ENCODE data around the gene UBN2.
A peak's percentile ranks its signal among the peaks of the same experiment; 100 is the strongest.

UBN2 gene

GRCh38 chr7:139339025-139339424 lies 108.0 kb downstream of the UBN2 start:
- Histone ChIP-seq H3K56ac (ENCODE audit: low read length) (no peak overlapping the region), H3K23ac (ENCODE audit: low read length) (no peak overlapping the region), H4K8ac (ENCODE audit: low read depth, low read length) (no peak overlapping the region), H2BK5ac (ENCODE audit: low read length) (no peak overlapping the region), H3K4ac (ENCODE audit: low read depth, low read length) (no peak overlapping the region), H2BK120ac (ENCODE audit: low read depth, low read length) (no peak overlapping the region), H3K4me3 (ENCODE audit: low read length) (no peak overlapping the region), H3K79me1 (ENCODE audit: low read length) (peaks cover 2% of the 10 kb centered on the region), H3K18ac (ENCODE audit: low read length) (no peak overlapping the region), H3K27ac (ENCODE audit: low read depth, low read length) (no peak overlapping the region), H3K36me3 (ENCODE audit: control insufficient read depth, insufficient read depth, low read length) (no peaks in the 10 kb centered on the region), H3K4me2 (ENCODE audit: low read length) (no peak overlapping the region), H3K79me2 (ENCODE audit: control insufficient read depth, insufficient read depth, low read length) (peaks cover 2% of the 10 kb centered on the region), H2BK15ac (replicated peaks; ENCODE audit: low read depth) (no peak overlapping the region), H2AK5ac (ENCODE audit: low read length) (no peak overlapping the region), H3K27me3 (ENCODE audit: insufficient read depth, low read length, poor library complexity) (no peaks in the 10 kb centered on the region), H3K9ac (ENCODE audit: low read length) (no peak overlapping the region), H3K4me1 (ENCODE audit: control insufficient read depth, low read depth, low read length) (peaks cover 2% of the 10 kb centered on the region), H4K5ac (ENCODE audit: low read length) (no peak overlapping the region)
- DNase-seq, result no peak
- no CpG with 5 or more reads among the region's 2 CpGs for WGBS (ENCODE audit: extremely low coverage, insufficient coverage, low lambda C conversion rate)

GRCh38 chr7:139339698-139340036 lies 108.6 kb downstream of the UBN2 start:
- H4K8ac ChIP-seq (ENCODE audit: low read depth, low read length), result no peak overlapping the region
- H3K79me2 ChIP-seq (ENCODE audit: control insufficient read depth, insufficient read depth, low read length), result peaks cover 2% of the 10 kb centered on the region
- peaks cover 2% of the 10 kb centered on the region for H3K4me1 ChIP-seq (ENCODE audit: control insufficient read depth, low read depth, low read length)

GRCh38 chr7:139340037-139340807 lies 109.2 kb downstream of the UBN2 start:
- Histone ChIP-seq H3K4me2 (ENCODE audit: low read length) (peak overlapping the region; percentile 98), H3K23ac (ENCODE audit: low read length) (no peak overlapping the region), H2BK120ac (ENCODE audit: low read depth, low read length) (no peak overlapping the region), H3K36me3 (ENCODE audit: control insufficient read depth, insufficient read depth, low read length) (no peaks in the 10 kb centered on the region), H3K4me3 (ENCODE audit: low read length) (peak overlapping the region; percentile 47), H3K27me3 (ENCODE audit: insufficient read depth, low read length, poor library complexity) (no peaks in the 10 kb centered on the region), H3K56ac (ENCODE audit: low read length) (peak overlapping the region; percentile 96), H2BK5ac (ENCODE audit: low read length) (no peak overlapping the region), H3K4ac (ENCODE audit: low read depth, low read length) (no peak overlapping the region), H4K5ac (ENCODE audit: low read length) (peak overlapping the region; percentile 99), H3K27ac (ENCODE audit: low read depth, low read length) (peak overlapping the region; percentile 93), H3K79me2 (ENCODE audit: control insufficient read depth, insufficient read depth, low read length) (peaks cover 2% of the 10 kb centered on the region), H4K8ac (ENCODE audit: low read depth, low read length) (no peak overlapping the region), H3K9ac (ENCODE audit: low read length) (peak overlapping the region; percentile 84), H3K79me1 (ENCODE audit: low read length) (peaks cover 2% of the 10 kb centered on the region), H2AK5ac (ENCODE audit: low read length) (no peak overlapping the region), H3K4me1 (ENCODE audit: control insufficient read depth, low read depth, low read length) (peaks cover 2% of the 10 kb centered on the region), H3K18ac (ENCODE audit: low read length) (peak overlapping the region; percentile 62), H2BK15ac (replicated peaks; ENCODE audit: low read depth) (no peak overlapping the region)
- no CpG with 5 or more reads among the region's 66 CpGs for WGBS (ENCODE audit: extremely low coverage, insufficient coverage, low lambda C conversion rate)
- peak; percentile 99 for DNase-seq

More at GRCh38 chr7:139339698-139340036, 108.6 kb downstream of the UBN2 start:
- H3K79me1 ChIP-seq (ENCODE audit: low read length), result peaks cover 2% of the 10 kb centered on the region
- H3K9ac ChIP-seq (ENCODE audit: low read length), result no peak overlapping the region
- no peak overlapping the region for H2AK5ac ChIP-seq (ENCODE audit: low read length)
- H4K5ac ChIP-seq (ENCODE audit: low read length), result no peak overlapping the region
- H3K18ac ChIP-seq (ENCODE audit: low read length), result no peak overlapping the region
- H3K56ac ChIP-seq (ENCODE audit: low read length), result no peak overlapping the region
- no peak overlapping the region for H2BK120ac ChIP-seq (ENCODE audit: low read depth, low read length)
- no peak overlapping the region for H2BK15ac ChIP-seq (replicated peaks; ENCODE audit: low read depth)
- no peak for DNase-seq
- no peak overlapping the region for H3K4me2 ChIP-seq (ENCODE audit: low read length)
- WGBS (ENCODE audit: extremely low coverage, insufficient coverage, low lambda C conversion rate), result no CpG with 5 or more reads among the region's 13 CpGs
- H3K27ac ChIP-seq (ENCODE audit: low read depth, low read length), result no peak overlapping the region
- H3K36me3 ChIP-seq (ENCODE audit: control insufficient read depth, insufficient read depth, low read length), result no peaks in the 10 kb centered on the region
- H3K4ac ChIP-seq (ENCODE audit: low read depth, low read length), result no peak overlapping the region
- H3K27me3 ChIP-seq (ENCODE audit: insufficient read depth, low read length, poor library complexity), result no peaks in the 10 kb centered on the region
- H2BK5ac ChIP-seq (ENCODE audit: low read length), result no peak overlapping the region
- no peak overlapping the region for H3K23ac ChIP-seq (ENCODE audit: low read length)
- no peak overlapping the region for H3K4me3 ChIP-seq (ENCODE audit: low read length)

- Histone ChIP-seq H4K8ac (ENCODE audit: low read depth, low read length) (no peak overlapping the region), H3K79me1 (ENCODE audit: low read length) (peaks cover 2% of the 10 kb centered on the region), H3K4me2 (ENCODE audit: low read length) (peak overlapping the region; percentile 98), H2BK15ac (replicated peaks; ENCODE audit: low read depth) (no peak overlapping the region), H2AK5ac (ENCODE audit: low read length) (no peak overlapping the region), H3K23ac (ENCODE audit: low read length) (no peak overlapping the region), H3K27ac (ENCODE audit: low read depth, low read length) (peak overlapping the region; percentile 93), H3K18ac (ENCODE audit: low read length) (peak overlapping the region; percentile 62), H3K36me3 (ENCODE audit: control insufficient read depth, insufficient read depth, low read length) (no peaks in the 10 kb centered on the region), H3K9ac (ENCODE audit: low read length) (peak overlapping the region; percentile 84), H2BK120ac (ENCODE audit: low read depth, low read length) (no peak overlapping the region), H3K56ac (ENCODE audit: low read length) (peak overlapping the region; percentile 96), H3K4me1 (ENCODE audit: control insufficient read depth, low read depth, low read length) (peaks cover 2% of the 10 kb centered on the region), H3K79me2 (ENCODE audit: control insufficient read depth, insufficient read depth, low read length) (peaks cover 2% of the 10 kb centered on the region), H2BK5ac (ENCODE audit: low read length) (peak overlapping the region; percentile 65), H3K27me3 (ENCODE audit: insufficient read depth, low read length, poor library complexity) (no peaks in the 10 kb centered on the region), H4K5ac (ENCODE audit: low read length) (peak overlapping the region; percentile 99), H3K4ac (ENCODE audit: low read depth, low read length) (no peak overlapping the region), H3K4me3 (ENCODE audit: low read length) (peak overlapping the region; percentile 47)
- no peak for DNase-seq
- WGBS (ENCODE audit: extremely low coverage, insufficient coverage, low lambda C conversion rate), result no CpG with 5 or more reads among the region's 9 CpGs
These were observed 109.7 kb downstream of the UBN2 start for GRCh38 chr7:139340808-139341057.

GRCh38 chr7:139341058-139341775 lies 110.2 kb downstream of the UBN2 start, which contains the start of gene FMC1:
Gene FMC1, plus strand, starts transcription at chr7:139341337. Its CDS starts 48 bp downstream, at chr7:139341385.
- Histone ChIP-seq H3K18ac (ENCODE audit: low read length) (peak within 1 kb of the TSS; percentile 86), H4K5ac (ENCODE audit: low read length) (peak within 1 kb of the TSS; percentile 99), H3K4me1 (ENCODE audit: control insufficient read depth, low read depth, low read length) (peaks cover 2% of the 10 kb centered on the region), H3K27me3 (ENCODE audit: insufficient read depth, low read length, poor library complexity) (no peaks in the 10 kb centered on the region), H3K36me3 (ENCODE audit: control insufficient read depth, insufficient read depth, low read length) (no peaks in the 10 kb centered on the region), H3K4me3 (ENCODE audit: low read length) (peak within 1 kb of the TSS; percentile 50), H3K23ac (ENCODE audit: low read length) (peak within 1 kb of the TSS; percentile 20), H3K4me2 (ENCODE audit: low read length) (peak within 1 kb of the TSS; percentile 98), H2BK120ac (ENCODE audit: low read depth, low read length) (peak within 1 kb of the TSS; percentile 10), H2BK15ac (replicated peaks; ENCODE audit: low read depth) (no peak within 1 kb of the TSS), H3K27ac (ENCODE audit: low read depth, low read length) (peak within 1 kb of the TSS; percentile 93), H3K56ac (ENCODE audit: low read length) (peak within 1 kb of the TSS; percentile 96), H4K8ac (ENCODE audit: low read depth, low read length) (peak within 1 kb of the TSS; percentile 78), H2AK5ac (ENCODE audit: low read length) (no peak within 1 kb of the TSS), H3K9ac (ENCODE audit: low read length) (peak within 1 kb of the TSS; percentile 84), H3K79me1 (ENCODE audit: low read length) (peaks cover 2% of the 10 kb centered on the region), H3K4ac (ENCODE audit: low read depth, low read length) (peak within 1 kb of the TSS; percentile 70), H3K79me2 (ENCODE audit: control insufficient read depth, insufficient read depth, low read length) (peaks cover 2% of the 10 kb centered on the region), H2BK5ac (ENCODE audit: low read length) (peak within 1 kb of the TSS; percentile 76)
- no CpG with 5 or more reads among the region's 54 CpGs for WGBS (ENCODE audit: extremely low coverage, insufficient coverage, low lambda C conversion rate)
- peak; percentile 97 for DNase-seq

Measured in mesendoderm (in vitro differentiated cells).